ENCODE measurements around the gene TRIL. TPM values are rescaled to one million over a fixed set of nuclear protein-coding genes. Genes with fewer than 3 reads are reported as not detected.
A peak's percentile ranks its signal among the peaks of the same experiment; 100 is the strongest.

Gene TRIL
- total RNA-seq, 4 donors from 2014 or later: 0.25 to 1.2 (median 0.63) TPM

GRCh38 chr7:28990200-28990960, 32.2 kb upstream of the TRIL start:
- intact Hi-C loops (cut with DNase I; ENCODE audit: low total_unique reads): no loop called here
- Histone ChIP-seq H3K36me3 (no peaks in the 10 kb centered on the region), H3K4me3 (no peak overlapping the region), H3K27ac (peak overlapping the region; percentile 35 to 59 (median 52)), H3K4me1 (peaks cover 0 to 4% of the 10 kb centered on the region in 2 donors), H3K27me3 (no peaks in the 10 kb centered on the region), H3K9me3 (no peaks in the 10 kb centered on the region)
- DNase-seq (peak; percentile 32 to 64), ATAC-seq (peak; percentile 32 to 48)
- TF ChIP-seq CTCF (IDR thresholded peaks at IDR 0.05 in 4 of 5, conservative IDR thresholded peaks at IDR 0.05 in 1 of 5): no peak
- in situ Hi-C loops (cut with MboI; ENCODE audit: low sequenced_read_pairs in 4 of 4): no loop called here

GRCh38 chr7:28989211-28989980, 31.3 kb upstream of the TRIL start:
- Histone ChIP-seq H3K27me3 (no peaks in the 10 kb centered on the region), H3K36me3 (no peaks in the 10 kb centered on the region), H3K4me3 (no peak overlapping the region), H3K9me3 (no peaks in the 10 kb centered on the region), H3K4me1 (peaks cover under 1 to 11% of the 10 kb centered on the region in 2 donors), H3K27ac (peak overlapping the region; percentile 39 to 64 (median 56))
- intact Hi-C loops (cut with DNase I; ENCODE audit: low total_unique reads): no loop called here
- DNase-seq (no peak), ATAC-seq (peak in 1 of 2 donors; percentile 8)
- in situ Hi-C loops (cut with MboI; ENCODE audit: low sequenced_read_pairs in 4 of 4): no loop called here
- TF ChIP-seq CTCF (IDR thresholded peaks at IDR 0.05 in 4 of 5, conservative IDR thresholded peaks at IDR 0.05 in 1 of 5) (no peak), POLR2A (IDR thresholded peaks at IDR 0.05) (no peak)

- H3K4me3 ChIP-seq: no peak overlapping the region
- no peaks in the 10 kb centered on the region for H3K36me3 ChIP-seq
- ATAC-seq: peak; percentile 66 to 77
- H3K27ac ChIP-seq: peak overlapping the region; percentile 39 to 64 (median 56)
- no peaks in the 10 kb centered on the region for H3K27me3 ChIP-seq
- no peaks in the 10 kb centered on the region for H3K9me3 ChIP-seq
- intact Hi-C loops (cut with DNase I; ENCODE audit: low total_unique reads): no loop called here
- in situ Hi-C loops (cut with MboI; ENCODE audit: low sequenced_read_pairs in 4 of 4): no loop called here
- TF ChIP-seq POLR2A (IDR thresholded peaks at IDR 0.05) (no peak), CTCF (IDR thresholded peaks at IDR 0.05 in 4 of 5, conservative IDR thresholded peaks at IDR 0.05 in 1 of 5) (no peak)
- peak; percentile 23 to 71 for DNase-seq
- peaks cover 4 to 14% of the 10 kb centered on the region in 2 donors for H3K4me1 ChIP-seq
These were observed 30.7 kb upstream of the TRIL start for GRCh38 chr7:28988810-28989209.

GRCh38 chr7:28988091-28988490, 30.0 kb upstream of the TRIL start:
- Histone ChIP-seq H3K27ac (peak overlapping the region; percentile 42 to 64 (median 54)), H3K9me3 (no peaks in the 10 kb centered on the region), H3K4me3 (no peak overlapping the region), H3K36me3 (no peaks in the 10 kb centered on the region), H3K4me1 (peaks cover 4 to 14% of the 10 kb centered on the region in 2 donors), H3K27me3 (no peaks in the 10 kb centered on the region)
- ATAC-seq: peak in 1 of 2 donors; percentile 41
- no peak for TF ChIP-seq CTCF (IDR thresholded peaks at IDR 0.05 in 4 of 5, conservative IDR thresholded peaks at IDR 0.05 in 1 of 5)
- TF ChIP-seq POLR2A (IDR thresholded peaks at IDR 0.05): no peak
- intact Hi-C loops (cut with DNase I; ENCODE audit: low total_unique reads): no loop called here
- in situ Hi-C loops (cut with MboI; ENCODE audit: low sequenced_read_pairs in 4 of 4): no loop called here
- DNase-seq: no peak

All from gastrocnemius medialis (tissue), 4 donors.